CD4-positive, alpha-beta T cell treated with Interleukin-6 at 100 ng/mL for 8 hours (primary cell): ENCODE measurements around the gene MBD2.
"Not testable (repeated sequence)": the region's sequence is repeated elsewhere in the genome, so short reads cannot be mapped to it uniquely, and the experiment has no call there.

Experiments
- DNase-seq: peaks from one replicate; pipeline ENCODE4 v3.0.0-alpha.2; 2020; ENCODE audit warnings: mixed read lengths, low spot score

Gene MBD2

DNA sequence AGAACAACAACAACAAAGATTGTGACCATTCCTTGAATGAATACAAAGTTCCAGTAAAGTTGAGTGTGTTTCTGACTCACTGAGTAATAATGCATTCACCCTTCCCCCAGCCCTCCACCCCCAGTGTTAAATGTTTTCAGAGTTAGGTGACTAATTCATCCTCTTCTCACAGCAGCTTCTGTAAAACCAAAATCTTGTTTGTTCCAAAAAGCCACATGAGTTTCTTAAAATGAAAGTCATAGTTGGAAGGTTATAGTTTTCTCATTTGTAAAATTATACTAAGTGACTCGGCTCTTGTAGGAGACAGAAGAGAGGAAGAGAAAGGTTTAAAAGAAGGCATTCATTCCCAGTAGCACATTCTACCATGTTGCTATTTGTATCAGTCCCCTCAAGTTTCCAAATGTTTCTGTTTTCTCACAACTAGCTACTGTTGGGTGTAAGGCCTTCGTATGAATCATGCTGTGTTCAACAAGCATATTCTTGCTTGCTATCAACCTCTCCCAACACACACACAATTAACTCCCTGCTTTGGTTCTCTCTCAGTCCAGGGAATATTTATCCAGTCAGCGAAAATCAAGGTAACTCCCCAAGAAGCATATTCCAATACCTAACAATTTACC is 75.3 kb downstream of the MBD2 start:
- DNase-seq = peak; percentile 11

DNA sequence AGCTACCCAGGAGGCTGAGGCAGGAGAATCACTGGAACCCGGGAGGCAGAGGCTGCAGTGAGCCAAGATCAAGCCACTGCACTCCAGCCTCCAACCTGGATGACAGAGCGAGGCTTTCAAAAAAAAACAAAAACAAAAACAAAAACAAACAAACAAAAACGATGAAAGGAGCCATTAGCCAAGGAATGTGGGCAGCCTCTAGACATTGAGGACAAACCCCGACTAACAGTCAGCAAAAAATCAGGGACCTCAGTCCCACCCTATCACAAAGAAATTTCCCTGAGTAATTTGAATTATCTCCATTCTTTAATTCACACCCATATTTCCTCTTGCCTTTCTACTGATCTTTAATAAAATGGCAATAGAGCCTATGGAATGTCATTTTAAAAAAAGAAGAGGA is 75.8 kb downstream of the MBD2 start:
- no peak for DNase-seq

DNA sequence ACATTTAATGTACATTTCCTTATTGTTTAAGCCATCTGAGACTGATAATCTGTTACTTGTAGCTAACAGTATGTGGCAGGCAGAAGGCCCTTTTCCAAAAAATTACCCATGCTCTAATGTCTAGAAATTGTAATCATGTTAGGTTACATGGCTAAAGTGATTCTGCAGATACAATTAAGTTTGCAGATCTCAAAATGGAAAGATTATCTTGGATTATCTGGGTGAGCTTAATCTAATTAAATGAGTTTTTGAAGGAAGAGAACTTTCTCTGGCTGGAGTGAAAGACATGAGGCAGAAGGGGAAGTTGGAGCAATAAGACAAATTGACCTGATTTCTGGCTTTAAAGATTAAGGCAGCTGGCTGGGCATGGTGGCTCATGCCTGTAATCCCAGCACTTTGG is 76.3 kb downstream of the MBD2 start:
- no peak for DNase-seq

DNA sequence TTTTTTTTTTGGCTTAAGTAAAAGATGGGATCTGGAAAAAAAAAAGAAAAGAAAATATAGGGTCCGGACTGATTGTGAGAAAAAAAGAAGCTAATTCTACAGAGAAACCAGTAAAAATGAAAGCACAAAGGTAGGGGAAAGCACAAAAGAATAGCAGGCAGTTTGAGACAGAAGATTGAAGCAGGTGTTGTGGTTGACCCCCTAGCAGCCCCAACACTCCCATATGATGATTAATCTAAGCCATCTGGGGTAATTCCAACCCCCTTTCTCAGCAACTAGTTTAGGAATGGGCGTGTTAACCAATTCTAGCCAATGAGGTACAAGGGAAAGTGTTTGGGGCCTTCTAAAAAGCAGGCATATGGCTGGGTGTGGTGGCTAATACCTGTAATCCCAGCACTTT is 77.0 kb downstream of the MBD2 start:
- no peak for DNase-seq

DNA sequence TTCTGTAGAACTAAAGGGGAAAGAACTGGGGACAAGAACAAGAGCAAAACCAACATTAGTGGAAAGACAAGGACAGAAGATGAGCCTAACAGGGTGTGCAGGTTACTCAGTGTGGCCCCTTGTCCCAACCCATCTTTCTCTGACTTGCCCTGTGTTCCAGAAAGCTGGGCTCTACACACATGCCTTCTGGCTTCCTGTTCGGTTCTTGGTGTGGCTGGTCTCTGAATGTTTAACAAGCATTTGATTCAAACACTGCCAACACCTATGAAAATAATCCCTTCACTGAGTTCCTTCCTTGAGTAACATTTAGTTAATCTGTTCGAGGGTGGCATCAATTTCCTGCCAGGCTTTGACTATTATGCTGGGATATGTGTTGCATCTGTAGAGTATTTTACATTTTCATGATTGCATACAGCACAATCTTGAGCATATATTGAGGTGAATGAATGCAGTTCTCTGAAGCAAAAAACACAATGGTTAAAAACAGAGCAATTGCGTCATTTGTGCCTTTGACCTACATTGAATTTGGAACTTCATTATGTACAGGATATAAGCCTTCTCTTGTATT is 83.3 kb downstream of the MBD2 start:
- no peak for DNase-seq

DNA sequence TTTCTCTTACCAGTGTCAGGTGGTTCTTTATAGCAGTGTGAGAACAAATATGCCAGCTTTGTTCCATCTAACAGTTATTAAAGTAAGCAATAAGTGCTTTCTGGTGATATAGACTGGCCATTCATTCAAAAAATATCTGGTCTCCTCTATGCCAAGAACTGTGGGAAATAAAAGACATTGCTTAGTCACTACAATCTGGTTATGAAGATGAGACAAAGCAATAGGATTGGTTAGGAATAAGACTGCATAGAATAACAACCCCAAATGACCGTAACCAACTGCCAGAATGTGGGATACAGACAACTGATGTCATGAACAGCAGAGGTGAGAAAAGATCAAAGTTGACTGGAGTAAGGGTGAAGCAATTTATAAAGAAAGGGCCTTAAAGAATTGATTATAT is 83.8 kb downstream of the MBD2 start:
- no peak for DNase-seq

DNA sequence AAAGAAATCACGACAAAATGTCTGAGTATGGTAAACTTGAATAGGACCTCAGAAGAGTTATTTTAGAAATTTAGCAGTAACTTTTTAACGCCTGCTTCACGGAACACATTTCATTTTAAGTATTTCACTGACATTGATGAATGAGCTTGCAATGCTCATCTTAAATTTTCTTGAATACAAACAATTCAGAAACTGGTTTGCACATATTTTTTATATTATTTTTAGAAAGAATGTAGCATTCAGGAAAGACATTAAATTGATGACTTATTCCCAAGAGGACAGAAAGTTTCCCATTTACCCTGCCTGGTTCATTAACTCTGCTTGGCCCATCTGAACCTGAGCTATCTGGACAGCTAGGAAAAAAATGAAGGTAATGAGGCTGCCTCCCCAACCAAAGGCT is 89.3 kb downstream of the MBD2 start:
- DNase-seq = no peak

DNA sequence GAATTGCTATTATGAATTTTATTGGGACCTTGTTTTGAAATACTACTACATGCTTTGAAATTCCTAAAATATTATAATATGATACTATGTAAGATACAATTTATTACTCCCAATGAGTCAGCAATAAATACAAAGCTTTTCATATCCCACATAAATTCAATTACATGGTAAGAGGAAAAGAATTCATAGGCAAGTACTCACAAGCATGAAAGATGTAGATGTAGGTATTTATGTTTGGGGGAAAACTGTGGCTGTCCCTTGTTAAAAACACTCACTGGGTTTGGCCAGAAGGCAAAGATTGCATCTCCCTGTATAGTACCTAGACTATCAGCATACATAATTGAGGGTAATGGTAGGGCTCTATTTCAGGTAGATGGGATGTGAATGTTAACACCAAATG is 90.4 kb downstream of the MBD2 start:
- DNase-seq = no peak

DNA sequence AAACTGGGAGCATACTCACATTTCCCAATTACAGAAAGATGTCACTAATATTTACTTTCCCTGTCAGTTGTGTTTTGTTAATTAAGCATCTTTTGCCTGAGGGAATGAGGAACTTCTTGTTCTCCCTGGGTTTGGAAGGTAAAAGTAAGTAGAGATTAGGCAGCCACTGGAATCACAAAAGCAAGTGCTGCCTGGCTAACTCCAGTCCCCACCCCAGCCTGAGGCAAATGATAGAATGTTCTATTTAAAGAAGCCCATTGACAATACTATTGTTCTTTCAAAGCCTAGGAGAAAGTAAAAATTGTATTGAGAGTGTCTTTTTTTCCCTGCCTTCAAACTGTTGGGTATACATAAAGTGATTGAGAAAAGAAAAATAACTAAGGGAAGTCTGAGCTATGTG is 93.8 kb downstream of the MBD2 start:
- DNase-seq = no peak

DNA sequence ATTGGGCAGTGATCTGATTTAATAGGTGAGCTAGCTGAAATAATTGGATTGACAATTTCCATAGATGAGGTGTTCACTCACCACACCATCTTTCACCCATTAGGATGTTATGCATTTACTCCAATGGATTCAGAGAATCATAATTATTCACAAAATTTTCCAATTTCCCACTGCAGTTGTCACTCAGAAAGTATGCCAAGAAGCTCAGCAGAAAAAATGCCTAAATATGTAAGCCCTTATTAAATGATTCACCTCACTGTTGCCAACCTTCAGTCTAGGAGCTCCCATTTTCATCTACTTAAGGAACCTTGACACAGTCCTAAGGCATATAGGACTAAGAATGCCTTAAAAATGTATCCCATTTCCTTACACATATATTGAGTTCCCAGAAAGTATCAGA is 94.3 kb downstream of the MBD2 start:
- DNase-seq = no peak

DNA sequence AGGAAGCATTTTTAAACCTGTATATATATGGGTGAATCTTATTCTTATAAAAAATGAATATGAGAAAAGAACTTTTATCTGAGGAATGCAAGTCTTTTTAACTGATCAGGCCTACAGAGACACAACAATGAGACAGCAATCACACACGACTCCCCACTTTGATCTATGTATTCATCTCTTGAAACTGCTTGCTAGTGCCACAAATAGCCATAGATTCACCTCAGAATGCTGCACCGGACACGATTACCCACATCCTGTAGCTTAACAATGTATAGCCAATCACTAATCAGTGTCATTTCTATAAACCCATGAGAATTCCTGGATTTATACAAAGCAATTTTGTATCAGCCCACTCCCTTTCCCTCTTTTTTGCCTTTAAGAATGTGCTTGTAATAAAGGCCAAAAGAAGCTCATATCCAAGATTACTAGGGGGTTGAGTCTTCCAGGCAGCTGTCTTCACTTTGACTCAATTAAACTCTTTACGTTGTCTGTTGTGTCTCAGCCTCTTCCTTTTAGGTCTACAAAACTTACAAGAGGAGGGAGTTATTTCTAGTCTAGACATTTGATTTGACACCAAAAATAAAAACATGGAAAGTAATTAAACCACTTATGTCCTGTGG is 94.9 kb downstream of the MBD2 start:
- DNase-seq = peak; percentile 3

DNA sequence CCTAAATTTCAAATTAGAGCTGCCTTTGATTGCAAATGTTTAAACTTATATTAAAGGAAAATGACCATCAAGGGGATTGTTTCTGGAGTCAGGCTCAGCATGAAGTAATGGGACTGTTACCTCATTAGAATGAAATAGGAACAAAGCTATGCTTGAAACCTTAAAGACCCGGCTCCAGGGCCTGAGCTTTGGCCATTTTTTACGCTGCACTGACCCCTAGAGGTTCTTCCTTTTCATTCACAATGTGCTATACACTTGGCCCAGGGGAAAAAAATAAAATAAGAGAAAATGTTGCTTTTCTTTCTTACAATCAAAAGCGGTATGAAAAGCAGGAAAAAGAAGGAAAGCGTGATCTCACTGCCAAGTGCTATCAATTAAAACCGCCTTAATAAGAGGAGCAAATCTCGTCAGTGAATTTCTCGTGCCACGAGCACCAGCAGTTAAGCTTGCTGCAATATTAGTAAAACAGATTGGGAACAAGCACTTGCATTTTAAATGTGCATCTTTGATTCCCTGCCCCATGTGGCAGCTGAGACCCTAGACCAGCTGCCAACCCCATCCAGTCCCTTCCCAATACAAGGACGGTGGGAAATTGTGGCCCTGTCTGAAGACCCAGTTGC is 96.6 kb downstream of the MBD2 start:
- no peak for DNase-seq

DNA sequence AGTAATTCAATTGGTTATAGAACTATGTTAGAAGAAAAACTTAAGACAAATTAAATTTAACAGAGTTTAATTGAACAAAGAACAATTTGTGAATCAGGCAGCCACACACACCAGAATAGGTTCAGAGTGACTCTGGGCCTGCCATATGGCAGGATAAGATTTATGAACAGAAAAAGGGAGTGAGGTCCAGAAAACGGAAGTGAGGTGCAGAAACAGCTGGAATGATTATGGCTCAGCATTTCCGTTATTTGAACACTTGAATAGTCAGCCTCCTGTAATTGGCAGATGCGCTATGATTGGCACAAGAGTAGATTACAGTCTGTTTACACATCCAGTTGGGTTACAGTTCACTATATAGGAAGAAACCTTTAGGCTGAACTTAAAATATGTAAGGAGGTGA is 99.0 kb downstream of the MBD2 start:
- no peak for DNase-seq

DNA sequence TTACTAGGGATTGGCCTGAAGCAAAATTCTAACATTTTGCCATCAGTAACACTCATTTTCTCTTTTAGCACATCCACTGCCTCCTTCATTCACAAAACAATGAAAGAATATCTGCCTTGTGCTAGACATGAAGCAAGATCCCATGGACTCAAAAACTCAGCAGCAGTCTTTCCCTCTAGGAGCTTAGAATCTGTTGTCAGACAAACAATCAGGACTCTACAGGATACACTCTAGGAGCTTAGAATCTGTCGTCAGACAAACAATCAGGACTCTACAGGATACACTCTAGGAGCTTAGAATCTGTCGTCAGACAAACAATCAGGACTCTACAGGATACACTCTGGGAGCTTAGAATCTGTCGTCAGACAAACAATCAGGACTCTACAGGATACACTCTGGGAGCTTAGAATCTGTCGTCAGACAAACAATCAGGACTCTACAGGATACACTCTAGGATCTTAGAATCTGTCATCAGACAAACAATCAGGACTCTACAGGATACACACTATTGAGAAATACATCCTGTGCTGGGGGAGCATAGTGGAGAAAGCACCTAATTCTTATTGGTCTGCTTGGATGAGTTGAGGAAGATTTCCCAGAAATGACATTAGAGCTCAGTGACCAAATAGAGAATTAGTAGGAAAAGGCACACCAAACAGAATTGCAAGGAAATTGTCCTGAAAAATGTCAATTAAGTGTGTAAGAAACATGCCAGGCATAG is 100.6 kb downstream of the MBD2 start:
- DNase-seq = not testable (repeated sequence)

DNA sequence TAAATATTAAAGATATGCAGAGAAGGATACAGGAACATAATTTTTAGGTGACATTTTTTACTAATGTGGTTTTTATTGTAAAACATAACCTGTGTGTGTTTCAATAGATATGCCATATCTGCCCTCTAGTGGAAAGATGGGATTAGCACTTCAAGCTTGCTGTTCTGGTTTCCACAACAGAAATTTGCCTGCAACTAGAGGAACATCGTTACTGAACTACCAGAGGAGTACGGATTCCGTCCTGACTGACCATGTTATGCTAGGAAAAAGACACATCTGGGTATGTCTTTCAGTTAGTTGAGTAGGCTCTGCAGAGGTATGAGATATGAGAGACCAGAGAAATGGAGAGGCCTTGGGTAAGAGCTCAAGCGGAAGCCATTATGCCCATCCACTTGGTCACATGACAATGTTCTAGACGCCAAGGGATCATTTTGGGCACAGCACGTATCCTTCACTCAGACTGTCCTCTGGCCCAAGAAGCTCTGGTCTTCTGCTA is 104.9 kb downstream of the MBD2 start:
- peak; percentile 15 for DNase-seq

DNA sequence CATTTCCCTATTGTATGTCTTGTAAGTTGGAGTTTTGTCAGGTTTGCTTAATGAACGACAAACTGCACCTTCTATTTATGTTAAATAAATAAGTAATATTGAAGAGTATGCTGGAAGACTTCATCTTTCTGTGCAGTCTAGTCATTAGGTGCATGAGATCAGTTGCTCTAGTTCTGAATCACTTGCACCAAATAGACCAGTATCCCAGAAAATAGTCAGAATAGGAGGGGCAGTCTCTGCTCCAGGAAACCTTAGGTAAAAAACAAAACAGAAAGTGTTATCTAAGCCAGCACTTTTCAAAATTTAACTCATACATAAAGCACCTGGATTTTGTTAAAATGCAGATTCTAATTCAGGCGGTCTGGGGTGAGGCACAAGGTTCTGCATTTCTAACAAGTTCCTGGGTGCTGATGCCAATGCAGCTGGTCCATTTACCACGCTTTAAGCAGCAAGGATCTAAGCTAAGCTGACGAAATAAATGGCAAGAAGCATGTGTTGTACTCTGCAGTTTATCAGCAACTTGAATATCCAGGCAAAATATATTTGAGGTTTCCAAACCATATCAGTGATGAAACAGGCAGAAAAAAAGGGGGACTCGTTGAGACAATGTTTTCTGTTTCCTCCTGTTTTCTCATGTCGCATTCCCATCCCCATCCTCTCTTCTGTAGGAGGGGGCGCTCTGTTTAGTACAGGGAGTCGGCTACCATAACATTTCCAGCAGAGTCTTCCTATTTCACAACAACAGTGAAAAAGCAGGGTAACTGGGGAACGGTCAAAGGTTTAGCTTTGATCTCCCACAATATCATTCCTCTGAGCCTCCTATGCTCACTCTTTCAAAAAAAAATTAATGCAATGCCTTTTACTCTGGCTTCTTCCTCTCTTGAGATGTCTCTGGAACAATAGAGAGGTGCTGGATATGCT is 106.4 kb downstream of the MBD2 start:
- no peak for DNase-seq

DNA sequence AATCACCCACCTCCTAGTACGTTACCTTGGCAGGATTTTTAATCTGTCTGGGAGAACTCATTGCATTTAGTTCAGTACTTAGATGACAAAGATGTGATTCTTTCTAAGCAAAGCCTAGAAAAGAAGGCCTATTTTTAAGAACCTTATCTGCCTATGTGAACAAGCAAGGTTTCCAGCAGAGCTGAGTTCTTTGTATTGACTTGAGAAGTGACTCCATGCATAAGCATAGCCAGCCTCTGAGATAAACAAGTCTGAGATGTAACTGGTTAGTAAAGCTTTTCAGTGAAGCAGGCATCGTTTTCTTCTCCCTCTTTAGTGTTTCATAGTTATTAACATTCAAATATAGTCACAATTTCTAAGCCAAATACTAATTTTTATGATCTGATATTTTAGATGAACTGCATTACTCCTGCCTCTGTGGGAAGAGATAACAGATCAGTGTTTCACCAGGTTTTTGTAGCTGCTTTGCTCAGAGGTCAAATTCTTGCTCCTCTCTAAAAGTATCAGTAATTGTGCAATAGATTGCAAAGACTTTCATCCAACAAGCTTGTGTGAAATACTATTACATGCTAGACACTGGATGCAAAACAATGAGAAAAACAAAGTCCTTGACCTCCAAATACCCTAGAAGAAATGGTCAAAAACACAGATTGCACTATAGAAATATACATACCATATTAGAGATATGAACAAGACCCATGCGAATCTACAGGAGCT is 107.8 kb downstream of the MBD2 start:
- DNase-seq = no peak

DNA sequence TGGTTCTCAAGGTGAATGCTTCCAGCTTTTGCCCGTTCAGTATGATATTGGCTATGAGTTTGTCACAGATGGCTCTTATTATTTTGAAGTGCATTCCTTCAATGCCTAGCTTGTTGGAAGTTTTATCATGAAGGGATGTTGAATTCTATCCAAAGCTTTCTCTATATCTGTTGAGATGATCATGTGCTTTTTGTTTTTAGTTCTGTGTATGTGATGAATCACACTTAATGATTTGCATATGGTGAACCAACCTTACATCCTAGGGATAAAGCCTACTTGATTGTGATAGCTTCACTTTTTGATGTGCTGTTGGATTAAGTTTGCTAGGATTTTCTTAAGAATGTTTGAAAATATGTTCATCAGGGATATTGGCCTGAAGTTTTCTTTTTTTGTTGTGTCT is 112.1 kb downstream of the MBD2 start:
- no peak for DNase-seq

DNA sequence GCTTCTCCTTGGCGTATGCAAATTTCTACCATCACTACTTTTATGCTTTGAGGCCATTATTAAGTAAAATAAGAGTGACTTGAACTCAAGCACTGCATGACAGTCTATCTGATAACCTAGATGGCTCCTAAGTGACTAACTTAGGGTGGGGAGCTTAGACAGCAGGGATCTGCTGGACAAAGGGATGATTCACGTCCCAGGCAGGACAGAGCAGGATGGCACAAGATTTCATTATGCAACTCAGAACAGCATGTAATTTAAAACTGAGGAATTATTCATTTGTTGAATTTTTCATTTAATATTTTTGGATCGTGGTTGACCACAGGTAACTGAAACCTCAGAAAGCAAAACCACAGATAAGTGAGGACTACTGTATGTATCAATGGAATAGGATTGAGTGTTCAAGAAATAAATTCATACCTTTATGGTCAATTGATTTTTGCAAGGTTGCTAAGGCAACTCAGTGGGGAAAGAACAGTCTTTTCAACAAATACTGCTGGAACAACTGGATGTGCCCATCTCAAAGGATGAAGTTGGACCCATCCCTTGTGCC is 115.3 kb downstream of the MBD2 start:
- DNase-seq = no peak

DNA sequence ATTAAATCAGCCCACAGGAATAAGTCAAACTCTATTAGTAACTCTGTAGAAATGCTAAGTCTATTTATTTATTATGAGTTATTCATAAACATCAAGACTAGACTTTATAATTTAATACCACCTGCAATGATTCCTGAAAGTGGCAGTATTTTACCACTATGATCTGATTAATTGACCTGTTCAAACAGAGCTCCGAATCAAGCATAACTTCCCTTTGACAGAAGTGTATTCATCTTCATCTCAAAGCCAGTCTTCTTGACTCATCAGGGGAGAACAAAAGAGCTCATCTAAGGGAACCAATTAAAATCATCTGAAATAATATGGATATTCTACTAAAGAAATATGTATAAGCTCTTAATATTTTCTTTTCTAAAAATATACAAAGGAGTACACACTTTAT is 122.3 kb downstream of the MBD2 start:
- no peak for DNase-seq
